A549 (cell line): ENCODE measurements around the gene ATP6V1G3.

Experiments
- CBX2 ChIP-seq: fragments of 200-600 bp; sonication (generic); IDR thresholded peaks from 2 replicates; pipeline ENCODE4 v1.6.1; 2016; ENCODE audit warnings: low read depth, mild to moderate bottlenecking, borderline replicate concordance
- CBX8 ChIP-seq: fragments of 200-600 bp; sonication (generic); IDR thresholded peaks from 2 replicates; pipeline ENCODE4 v1.6.1; 2016
- CHD2 ChIP-seq: fragments of 150-350 bp; IDR thresholded peaks from 2 replicates; pipeline ENCODE4 v1.6.1; 2014; ENCODE audit warnings: low read length; ENCODE audit not compliant: partially characterized antibody
- CTCF ChIP-seq: fragments of >200 bp; sonication (Bioruptor Twin); formaldehyde crosslinking; IDR thresholded peaks from 3 replicates; pipeline ENCODE4 v1.5.1; 2016
- E2F6 ChIP-seq: IDR thresholded peaks from 2 replicates; pipeline ENCODE4 v1.6.1; 2012; ENCODE audit warnings: low read depth, borderline replicate concordance
- EP300 ChIP-seq, 2 experiments: fragments of >200 bp; sonication (Bioruptor Twin); formaldehyde crosslinking; IDR thresholded peaks; 2 replicates in 1 of 2; 3 replicates in 1 of 2; pipeline ENCODE4 v1.6.1; 2016 to 2017
- JUN ChIP-seq, 2 experiments: fragments of >200 bp; sonication (Bioruptor Twin); formaldehyde crosslinking; IDR thresholded peaks; 2 replicates in 1 of 2; 3 replicates in 1 of 2; pipeline ENCODE4 v1.6.1; 2016 to 2017
- MAZ ChIP-seq: fragments of 150-350 bp; IDR thresholded peaks from 2 replicates; pipeline ENCODE4 v1.6.1; 2014; ENCODE audit warnings: antibody characterized with exemption, low read depth, low read length, borderline replicate concordance
- NFE2L2 ChIP-seq: fragments of 150-350 bp; conservative IDR thresholded peaks from 2 replicates; pipeline ENCODE4 v1.6.1; 2014; ENCODE audit warnings: low read length
- PBX3 ChIP-seq: IDR thresholded peaks from 2 replicates; pipeline ENCODE4 v1.6.1; 2012
- RAD21 ChIP-seq, 2 experiments: fragments of >200 bp in 1 of 2; sonication (Bioruptor Twin) in 1 of 2; formaldehyde crosslinking in 1 of 2; IDR thresholded peaks in 1 of 2; conservative IDR thresholded peaks in 1 of 2; 2 replicates in 1 of 2; 3 replicates in 1 of 2; pipeline ENCODE4 v1.6.1; 2012 to 2018; ENCODE audit warnings: inconsistent platforms in 1 of 2
- REST ChIP-seq: fragments of 200-600 bp; sonication (generic); IDR thresholded peaks from 2 replicates; pipeline ENCODE4 v1.6.1; 2016; ENCODE audit warnings: antibody characterized with exemption, mild to moderate bottlenecking, moderate library complexity
- RFX5 ChIP-seq: fragments of 450-650 bp; IDR thresholded peaks from 2 replicates; pipeline ENCODE4 v1.7.1; 2014; ENCODE audit warnings: antibody characterized with exemption, mild to moderate bottlenecking, moderate library complexity

- TF ChIP-seq CBX8 (no peak), RFX5 (no peak), NFE2L2 (no peak), CTCF (no peak), MAZ (no peak), CHD2 (no peak), PBX3 (no peak), CBX2 (no peak), JUN (IDR thresholded peaks at IDR 0.05) (no peak), EP300 (IDR thresholded peaks at IDR 0.05) (no peak), REST (no peak), RAD21 (conservative IDR thresholded peaks at IDR 0.05 in 1 of 2, IDR thresholded peaks at IDR 0.05 in 1 of 2) (no peak), E2F6 (no peak)
Observed at GRCh38 chr1:198584163-198584562, 43.7 kb upstream of the ATP6V1G3 start.
